ENCODE measurements around the gene SMIM1.

Gene SMIM1

GRCh38 chr1:3777647-3778589 is 5.4 kb downstream of the SMIM1 start:
- DNase-seq = no peak

GRCh38 chr1:3778590-3779264 is 6.2 kb downstream of the SMIM1 start:
- DNase-seq = no peak

DNA sequence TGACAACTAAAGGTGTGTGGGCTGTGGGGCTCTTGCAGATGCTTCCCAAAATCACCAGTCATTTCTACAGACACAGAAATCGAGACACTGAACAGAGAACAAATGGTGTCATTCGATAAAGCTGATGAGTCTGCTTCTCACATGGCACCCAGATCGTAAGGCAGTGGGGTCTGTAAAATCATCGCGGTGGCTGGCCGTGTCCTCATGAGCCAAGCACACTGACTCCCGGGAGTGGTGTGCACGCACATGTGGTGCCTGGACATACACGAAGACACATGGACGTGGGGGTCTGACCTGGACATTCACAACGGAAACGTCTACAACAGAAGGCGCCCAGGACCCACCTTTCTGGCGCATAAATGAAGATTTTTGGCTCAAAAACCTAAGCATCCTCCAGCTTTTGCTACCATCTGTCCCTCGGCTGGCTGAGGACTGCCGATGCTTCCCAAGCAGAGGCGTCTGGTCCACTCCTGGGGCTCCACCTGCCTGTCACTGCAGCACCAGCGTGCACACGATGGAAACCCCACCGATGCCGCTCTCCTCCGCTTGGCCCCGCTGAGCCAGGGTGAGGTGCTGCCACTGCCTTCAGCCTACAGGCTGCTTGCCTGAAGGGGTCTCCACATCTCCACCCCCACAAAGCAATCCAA is 6.8 kb downstream of the SMIM1 start:
- DNase-seq = no peak

- no peak for DNase-seq
Observed at GRCh38 chr1:3779912-3780416, 7.4 kb downstream of the SMIM1 start.

DNA sequence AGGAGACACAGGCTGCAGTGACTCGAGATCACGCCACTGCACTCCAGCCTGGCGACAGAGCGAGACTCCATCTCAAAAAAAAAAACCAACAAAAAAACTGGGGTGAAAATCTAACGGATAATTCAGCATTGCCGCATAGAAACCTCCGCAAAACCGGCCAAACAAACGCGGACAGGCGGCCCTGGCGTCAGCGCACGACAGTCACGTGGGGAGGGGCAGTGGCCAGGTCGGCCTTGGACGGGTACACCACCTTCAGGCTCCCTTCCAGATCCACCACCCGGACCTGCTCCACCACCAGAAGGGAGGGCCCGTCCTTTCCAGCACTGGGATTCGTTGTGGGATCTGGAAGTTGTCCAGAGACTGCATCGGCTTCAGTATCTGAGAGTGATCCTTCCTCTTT is 8.4 kb downstream of the SMIM1 start:
- DNase-seq = no peak

DNA sequence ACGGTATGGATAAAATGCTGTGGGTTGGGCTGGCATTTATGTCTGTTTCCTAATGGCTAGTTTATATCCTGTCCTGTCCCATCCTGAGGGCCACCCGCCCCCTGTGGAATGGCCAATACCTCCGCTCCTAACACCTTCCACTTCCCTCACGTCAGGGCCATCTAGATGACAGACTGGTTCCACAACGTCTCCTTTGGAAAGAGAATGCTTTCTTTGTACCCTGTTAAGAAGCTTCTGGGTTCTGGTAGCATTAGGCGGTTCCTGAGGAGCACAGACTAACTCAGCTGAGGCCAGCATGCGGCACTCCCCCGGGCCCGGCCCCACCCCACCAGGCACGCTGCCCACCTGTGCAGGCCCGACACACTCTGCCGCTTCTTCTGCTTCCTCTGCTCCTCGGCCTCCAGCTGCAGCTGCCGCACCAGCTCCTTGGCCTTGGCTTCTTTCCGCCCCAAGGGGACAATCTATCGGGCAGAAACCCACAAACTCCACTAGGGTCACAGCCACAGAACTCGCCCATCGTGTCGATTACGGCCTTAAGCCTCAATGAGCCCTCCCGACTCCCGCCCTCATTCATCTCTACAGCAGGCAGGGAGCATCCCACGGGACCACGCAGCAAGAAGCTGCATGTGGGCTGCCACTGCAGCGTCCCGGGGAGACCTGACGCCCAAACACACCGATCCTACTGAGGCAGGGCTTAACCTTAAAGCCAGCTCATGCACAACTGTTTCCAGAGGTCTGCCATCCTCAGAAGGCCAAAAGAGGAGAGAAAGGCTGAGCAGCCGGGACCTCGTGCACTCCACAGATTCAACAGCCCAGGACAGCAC is 11.3 kb downstream of the SMIM1 start:
- no peak for DNase-seq

GRCh38 chr1:3785045-3785444 is 12.5 kb downstream of the SMIM1 start:
- no peak for DNase-seq

DNA sequence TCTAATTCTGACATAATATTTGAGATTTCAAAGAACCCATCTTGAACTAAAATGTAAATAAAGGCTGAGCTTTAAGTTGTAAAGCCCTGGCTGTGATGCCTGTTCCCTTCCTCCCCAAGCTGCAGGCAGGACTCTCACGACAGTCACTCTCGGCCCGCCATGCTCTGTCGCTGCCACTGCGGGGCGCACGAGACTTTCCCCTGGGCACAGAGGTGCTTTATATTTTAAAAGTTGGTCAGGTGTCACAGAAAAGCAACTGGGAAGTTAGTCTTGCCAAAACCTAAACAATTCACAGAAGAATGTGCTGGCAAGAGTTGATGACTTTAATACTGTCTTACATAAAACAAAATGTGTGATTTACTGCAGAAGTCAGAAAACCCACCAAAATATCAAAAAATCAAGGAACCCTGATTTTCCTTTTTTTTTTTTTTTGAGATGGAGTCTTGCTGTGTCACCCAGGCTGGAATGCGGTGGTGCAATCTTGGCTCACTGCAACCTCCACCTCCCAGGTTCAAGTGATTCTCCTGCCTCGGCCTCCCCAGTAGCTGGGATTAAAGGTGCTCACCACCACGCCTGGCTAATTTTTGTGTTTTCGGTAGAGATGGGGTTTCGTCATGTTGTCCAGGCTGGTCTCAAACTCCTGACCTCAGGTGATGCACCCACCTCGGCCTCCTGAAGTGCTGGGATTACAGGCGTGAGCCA is 13.1 kb downstream of the SMIM1 start:
- no peak for DNase-seq

- DNase-seq = no peak
Observed at GRCh38 chr1:3786468-3787348, 14.2 kb downstream of the SMIM1 start.

DNA sequence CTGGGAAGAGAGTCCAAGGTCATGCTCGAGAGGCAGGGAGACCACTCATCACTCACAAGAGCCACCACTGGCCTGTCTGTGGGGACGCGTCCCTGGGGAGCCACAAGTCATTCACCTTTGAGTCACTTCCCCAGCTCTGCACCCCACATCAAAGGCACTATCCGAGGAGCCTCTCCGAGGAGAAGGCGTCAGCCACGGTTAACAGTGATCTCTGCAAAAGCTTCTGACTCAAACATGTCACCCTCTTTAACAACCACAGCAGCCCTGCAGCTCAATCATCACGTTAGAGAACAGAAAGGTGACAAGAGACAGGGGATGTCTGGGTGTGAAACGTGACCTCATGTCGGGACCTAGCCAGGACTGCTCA is 14.8 kb downstream of the SMIM1 start:
- DNase-seq = peak; percentile 15

DNA sequence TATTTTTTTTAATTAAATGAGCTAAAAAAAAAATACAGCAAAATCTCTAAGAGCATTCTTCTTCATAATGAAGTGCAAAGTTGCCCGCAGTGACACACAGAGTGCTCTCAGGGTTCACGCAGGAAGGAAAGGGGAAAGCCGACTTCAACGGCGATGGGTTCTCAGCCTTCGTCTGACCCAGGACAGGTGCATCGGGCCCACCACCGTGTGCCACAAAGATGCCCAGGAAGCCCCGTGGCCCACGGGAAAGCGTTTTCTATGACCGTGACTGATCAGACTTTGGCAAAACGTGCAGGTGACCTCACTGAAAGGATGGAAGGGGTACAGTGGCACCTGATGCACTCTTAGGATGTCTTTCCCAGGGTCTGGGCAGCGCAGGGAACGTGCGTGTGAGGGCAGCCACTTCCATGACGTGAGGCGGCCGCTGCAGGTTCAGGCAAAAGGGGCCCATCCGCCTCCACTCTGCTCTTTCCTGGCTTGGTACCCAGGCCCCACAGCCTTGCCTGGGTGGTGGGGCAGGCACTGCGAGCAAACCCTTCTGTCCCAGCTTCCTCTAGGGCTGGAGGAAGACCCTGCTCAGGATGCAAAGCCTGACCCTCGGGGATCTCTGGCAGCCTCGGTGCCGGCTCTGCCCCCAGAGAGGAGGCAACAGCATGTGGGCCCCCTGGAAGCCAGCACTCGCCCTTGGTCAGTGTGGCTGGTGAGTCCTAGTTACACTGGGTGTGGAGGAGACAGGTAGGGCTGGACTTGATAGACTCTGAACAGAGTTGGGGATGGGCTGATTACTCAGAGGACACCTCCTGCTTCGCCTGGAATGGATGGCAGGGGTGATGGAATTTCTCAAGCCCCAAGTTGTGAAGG is 15.4 kb downstream of the SMIM1 start:
- no peak for DNase-seq

- no peak for DNase-seq
Observed at GRCh38 chr1:3788756-3789420, 16.3 kb downstream of the SMIM1 start.

DNA sequence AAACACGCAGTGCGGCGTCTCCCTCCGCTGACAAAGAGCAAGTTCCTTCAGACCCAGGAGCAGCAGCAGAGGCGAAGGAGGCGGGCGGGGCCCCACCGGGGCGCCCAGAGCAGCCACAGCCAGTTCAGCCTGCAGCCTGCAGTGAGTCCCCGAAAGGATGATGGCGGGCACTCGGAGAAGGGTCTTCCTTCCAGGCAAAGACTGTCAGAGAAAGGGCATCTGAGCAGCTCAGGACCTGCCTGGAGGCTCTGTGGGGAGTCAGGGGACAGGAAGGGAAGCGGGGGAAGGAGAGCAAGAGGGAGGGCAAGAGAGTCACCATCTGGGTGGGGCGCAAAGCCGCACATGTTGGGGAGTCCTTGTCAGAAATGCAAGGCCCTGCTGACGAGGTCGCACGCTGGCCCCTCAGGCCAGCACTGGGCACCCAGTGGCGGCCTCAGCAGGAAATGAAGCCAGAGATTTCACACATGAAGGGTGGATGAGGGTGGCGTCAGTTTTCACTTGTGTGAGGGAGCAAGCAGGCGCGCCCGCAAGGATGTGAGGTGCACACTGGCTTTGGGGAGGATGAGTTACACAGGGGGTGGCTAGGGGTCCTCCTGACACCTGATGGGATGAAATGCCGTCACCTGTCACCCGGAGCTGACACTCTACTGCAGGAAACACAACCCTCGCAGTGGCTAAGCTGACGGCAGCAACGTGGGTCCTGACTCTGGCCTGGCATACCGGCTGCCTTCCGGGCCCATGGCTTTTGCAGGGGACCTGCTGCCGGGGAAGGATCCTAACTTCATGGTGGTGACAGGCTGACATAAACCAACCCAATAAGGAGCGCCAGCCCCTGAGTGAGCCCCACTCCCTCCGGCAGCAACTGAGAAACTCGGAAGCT is 17.1 kb downstream of the SMIM1 start:
- DNase-seq = no peak

DNA sequence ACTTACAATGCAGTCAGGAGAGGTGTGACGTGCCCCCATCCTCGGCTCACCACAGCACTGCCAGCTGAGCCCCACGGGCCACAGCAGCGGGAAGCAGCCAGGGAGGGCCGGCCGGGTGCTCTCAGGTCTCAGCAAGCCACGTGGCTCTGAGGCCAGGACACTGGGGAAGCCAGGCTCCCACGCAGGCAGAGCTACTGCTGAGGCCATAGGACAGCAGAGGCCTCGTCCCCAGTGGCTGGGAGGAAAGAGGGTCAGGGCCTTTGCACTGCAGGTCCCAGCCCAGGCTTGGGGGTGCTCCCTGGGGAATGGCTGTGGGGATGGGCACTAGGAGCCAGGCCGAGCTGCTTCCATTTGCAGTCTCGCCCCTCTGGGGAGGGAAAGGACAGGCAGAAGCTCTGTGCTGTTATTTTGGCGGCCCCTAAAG is 18.0 kb downstream of the SMIM1 start:
- DNase-seq = no peak

- DNase-seq = no peak
Observed at GRCh38 chr1:3790952-3791351, 18.4 kb downstream of the SMIM1 start.

- DNase-seq = no peak
Observed at GRCh38 chr1:3795453-3796214, 23.1 kb downstream of the SMIM1 start.

All from effector CD4-positive, alpha-beta T cell (primary cell).